Mesothelial cell of epicardium (in vitro differentiated cells): ENCODE results near the gene TXNDC2. TPM values are rescaled to one million over a fixed set of nuclear protein-coding genes. Genes with fewer than 3 reads are reported as not detected.

Experiments
- DNase-seq, 2 experiments: peaks; one replicate each; pipeline ENCODE4 v3.0.0; 2021; ENCODE audit warnings: low spot score in 2 of 2; ENCODE audit not compliant: unreplicated experiment in 2 of 2
- H3K27ac Mint-ChIP-seq: 2 replicates; pipeline ENCODE4 v1.8.0; 2021; ENCODE audit warnings: mixed read lengths
- H3K27me3 Mint-ChIP-seq: 2 replicates; pipeline ENCODE4 v1.8.0; 2021; ENCODE audit warnings: low read depth, mixed read lengths
- H3K36me3 Mint-ChIP-seq: 2 replicates; pipeline ENCODE4 v1.8.0; 2021; ENCODE audit warnings: mixed read lengths
- H3K4me1 Mint-ChIP-seq: 2 replicates; pipeline ENCODE4 v1.8.0; 2021; ENCODE audit warnings: mixed read lengths
- H3K4me3 Mint-ChIP-seq: 2 replicates; pipeline ENCODE4 v1.8.0; 2021; ENCODE audit warnings: mild to moderate bottlenecking, moderate library complexity, mixed read lengths
- H3K9me3 Mint-ChIP-seq: 2 replicates; pipeline ENCODE4 v1.8.0; 2021; ENCODE audit warnings: mixed read lengths
- total RNA-seq: library from RNA; stranded (reverse); gene quantifications from 3 replicates; pipeline ENCODE4 v1.2.1, GENCODE V29; 2021
- TF ChIP-seq, protein P1 (sequence below): fragments of 200-600 bp; sonication (generic); IDR thresholded peaks from one replicate; pipeline ENCODE4 v1.5.0; 2021; ENCODE audit warnings: antibody characterized with exemption; ENCODE audit not compliant: unreplicated experiment

TXNDC2 gene
- total RNA-seq, 1 donor from 2014 or later = not detected

DNA sequence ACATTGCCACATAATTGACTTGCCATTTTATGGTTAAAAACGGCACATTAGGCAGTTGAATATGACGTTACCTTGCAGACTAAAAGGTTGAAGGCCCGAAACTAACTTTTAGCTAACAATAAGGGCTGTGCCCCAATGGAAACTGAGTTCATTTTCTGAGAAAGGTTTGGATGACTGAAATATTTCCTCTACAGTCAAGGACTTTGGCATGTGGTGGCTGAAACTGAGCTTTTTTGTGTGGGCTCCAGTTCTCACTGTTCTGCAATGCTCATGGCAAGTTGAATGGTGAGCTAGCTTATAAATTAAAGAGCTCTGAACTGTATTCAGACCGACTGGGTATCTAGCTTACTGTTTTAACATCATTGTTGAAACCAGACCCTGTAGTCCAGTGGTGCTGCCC lies 23.8 kb upstream of the TXNDC2 start:
- TF ChIP-seq, protein P1, sequence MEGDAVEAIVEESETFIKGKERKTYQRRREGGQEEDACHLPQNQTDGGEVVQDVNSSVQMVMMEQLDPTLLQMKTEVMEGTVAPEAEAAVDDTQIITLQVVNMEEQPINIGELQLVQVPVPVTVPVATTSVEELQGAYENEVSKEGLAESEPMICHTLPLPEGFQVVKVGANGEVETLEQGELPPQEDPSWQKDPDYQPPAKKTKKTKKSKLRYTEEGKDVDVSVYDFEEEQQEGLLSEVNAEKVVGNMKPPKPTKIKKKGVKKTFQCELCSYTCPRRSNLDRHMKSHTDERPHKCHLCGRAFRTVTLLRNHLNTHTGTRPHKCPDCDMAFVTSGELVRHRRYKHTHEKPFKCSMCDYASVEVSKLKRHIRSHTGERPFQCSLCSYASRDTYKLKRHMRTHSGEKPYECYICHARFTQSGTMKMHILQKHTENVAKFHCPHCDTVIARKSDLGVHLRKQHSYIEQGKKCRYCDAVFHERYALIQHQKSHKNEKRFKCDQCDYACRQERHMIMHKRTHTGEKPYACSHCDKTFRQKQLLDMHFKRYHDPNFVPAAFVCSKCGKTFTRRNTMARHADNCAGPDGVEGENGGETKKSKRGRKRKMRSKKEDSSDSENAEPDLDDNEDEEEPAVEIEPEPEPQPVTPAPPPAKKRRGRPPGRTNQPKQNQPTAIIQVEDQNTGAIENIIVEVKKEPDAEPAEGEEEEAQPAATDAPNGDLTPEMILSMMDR = no peak
- H3K9me3 Mint-ChIP-seq = peaks cover 14% of the 10 kb centered on the region
- no peaks in the 10 kb centered on the region for H3K27me3 Mint-ChIP-seq
- peaks cover 16% of the 10 kb centered on the region for H3K36me3 Mint-ChIP-seq
- no peak overlapping the region for H3K27ac Mint-ChIP-seq
- DNase-seq = no peak
- no peak overlapping the region for H3K4me3 Mint-ChIP-seq
- no peaks in the 10 kb centered on the region for H3K4me1 Mint-ChIP-seq

DNA sequence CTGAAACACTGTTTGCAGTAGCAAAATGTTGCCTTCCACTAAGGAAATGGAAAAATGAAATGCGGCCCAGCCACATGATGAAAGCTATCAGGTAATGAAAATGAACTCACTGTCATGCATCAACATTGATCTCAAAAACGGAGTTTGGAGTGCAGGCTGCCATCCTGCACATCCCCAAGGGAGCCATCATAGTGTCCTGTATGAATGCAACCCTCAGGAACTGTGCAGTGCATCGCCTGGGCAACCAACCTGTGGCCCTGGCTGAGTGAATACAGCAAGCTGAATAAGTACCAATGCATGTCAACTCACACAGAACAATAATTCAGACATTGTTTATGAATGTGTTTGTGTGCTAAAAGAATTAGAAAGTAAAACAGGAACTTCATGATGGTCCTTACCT lies 23.1 kb upstream of the TXNDC2 start:
- Mint-ChIP-seq H3K27ac (no peak overlapping the region), H3K9me3 (peaks cover 16% of the 10 kb centered on the region), H3K4me1 (no peaks in the 10 kb centered on the region), H3K36me3 (peaks cover 16% of the 10 kb centered on the region), H3K4me3 (no peak overlapping the region), H3K27me3 (no peaks in the 10 kb centered on the region)
- DNase-seq = no peak
- TF ChIP-seq, protein P1 = no peak

GRCh38 chr18:9863282-9863681 lies 22.5 kb upstream of the TXNDC2 start:
- TF ChIP-seq, protein P1 = no peak
- no peak for DNase-seq
- H3K9me3 Mint-ChIP-seq = peaks cover 16% of the 10 kb centered on the region

GRCh38 chr18:9865764-9866490 lies 19.8 kb upstream of the TXNDC2 start:
- DNase-seq = no peak
- Mint-ChIP-seq H3K4me1 (peaks cover 26% of the 10 kb centered on the region), H3K36me3 (peaks cover 11% of the 10 kb centered on the region), H3K4me3 (no peak overlapping the region), H3K27ac (no peak overlapping the region), H3K27me3 (no peaks in the 10 kb centered on the region), H3K9me3 (peaks cover 16% of the 10 kb centered on the region)
- TF ChIP-seq, protein P1 = no peak

More at GRCh38 chr18:9863282-9863681, 22.5 kb upstream of the TXNDC2 start:
- Mint-ChIP-seq H3K4me3 (no peak overlapping the region), H3K27me3 (no peaks in the 10 kb centered on the region), H3K4me1 (no peaks in the 10 kb centered on the region), H3K36me3 (peaks cover 16% of the 10 kb centered on the region), H3K27ac (no peak overlapping the region)

- TF ChIP-seq, protein P1 = no peak
- H3K4me1 Mint-ChIP-seq = peaks cover 33% of the 10 kb centered on the region
- H3K4me3 Mint-ChIP-seq = no peak overlapping the region
- peaks cover 5% of the 10 kb centered on the region for H3K27me3 Mint-ChIP-seq
- H3K9me3 Mint-ChIP-seq = peaks cover 16% of the 10 kb centered on the region
- no peak for DNase-seq
- no peak overlapping the region for H3K27ac Mint-ChIP-seq
- H3K36me3 Mint-ChIP-seq = peaks cover 11% of the 10 kb centered on the region
Observed at GRCh38 chr18:9866627-9867026, 19.1 kb upstream of the TXNDC2 start.
